Left ventricle myocardium superior (tissue), 1 donor: ENCODE measurements around the gene LRRC37A2. TPM values are rescaled to one million over a fixed set of nuclear protein-coding genes. Genes with fewer than 3 reads are reported as not detected.
"Not testable (repeated sequence)": the region's sequence is repeated elsewhere in the genome, so short reads cannot be mapped to it uniquely, and the experiment has no call there.

Experiments
- ATAC-seq: fragments of 200-7000 bp; cut with Tn5 transposase; one replicate; pipeline ENCODE4 v1.9.1; 2020; ENCODE audit warnings: mild to moderate bottlenecking, moderate library complexity
- DNase-seq: peaks from one replicate; pipeline ENCODE4 v3.0.0-alpha.2; 2020
- intact Hi-C: fragments of 100-400 bp; cut with micrococcal nuclease; formaldehyde crosslinking; loops from one replicate; pipeline ENCODE4 v1.11.0; 2022
- total RNA-seq: library from RNA; stranded (reverse); fragmentation: NEBNext Ultra II Directional; extraction: Animal tissue kit (Norgen Biotek cat#: 25700); gene quantifications from one replicate; pipeline ENCODE4 v1.2.1, GENCODE V29; 2021
- donor health status: DM: no; HTN: yes; CAD: no; lungs with severe emphysema.

Gene LRRC37A2
- total RNA-seq, 1 donor from 2014 or later, result 5.0 TPM

DNA sequence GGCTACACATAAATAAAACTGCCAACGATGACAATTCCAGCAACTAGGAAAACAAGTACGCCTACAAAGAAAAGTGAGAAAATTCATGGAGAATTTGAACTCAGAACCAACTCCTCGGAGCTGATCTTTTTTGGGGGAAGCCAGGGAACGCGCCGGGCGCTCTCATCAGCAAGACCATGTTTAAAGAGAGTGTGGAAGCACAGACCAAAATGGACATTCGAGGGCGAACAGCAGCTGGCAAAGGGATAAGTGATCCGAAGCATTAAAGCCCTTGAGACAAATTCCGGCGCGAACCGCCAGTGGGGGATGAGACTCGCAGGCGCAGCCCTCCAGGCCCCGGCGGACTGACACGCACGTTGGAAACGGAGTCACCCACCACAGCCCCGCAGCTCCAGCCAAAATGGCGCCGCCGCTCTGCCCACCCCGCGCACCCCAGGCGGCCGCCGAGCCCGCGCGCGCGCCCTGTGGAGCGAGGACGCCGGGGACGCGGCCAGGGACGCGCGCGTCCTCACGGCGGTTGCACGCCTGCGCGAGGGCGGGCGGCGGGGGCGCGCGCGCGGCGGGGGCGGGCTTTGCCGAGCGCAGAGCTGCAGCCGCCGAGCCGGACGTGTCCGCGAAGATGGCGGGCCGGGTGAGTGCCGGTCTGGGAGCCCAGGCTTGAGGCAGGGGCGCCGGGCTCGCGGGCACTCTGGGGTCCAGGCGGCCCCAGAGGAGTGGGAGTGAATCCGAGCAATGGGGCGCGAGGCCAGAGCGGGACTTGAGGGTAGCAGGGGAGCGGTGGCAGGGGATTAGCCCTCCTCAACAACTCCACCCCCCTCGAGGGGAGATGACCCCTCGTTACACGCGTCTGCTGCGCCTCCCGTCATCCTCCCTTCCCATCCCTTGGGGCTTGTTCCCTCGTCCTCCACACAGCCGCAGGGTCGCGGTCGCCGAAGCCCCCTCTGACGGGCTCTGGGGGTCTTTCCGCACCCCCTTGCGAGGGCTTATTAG is 78.2 kb downstream of the LRRC37A2 start, which contains the start of gene NSF:
Gene NSF, plus strand, starts transcription at position 513 of the 990 bp plus-strand sequence. Its CDS starts 107 bp downstream, at position 620.
- intact Hi-C loops, DNase-seq: not testable (repeated sequence)
- ATAC-seq, result peak; percentile 98

DNA sequence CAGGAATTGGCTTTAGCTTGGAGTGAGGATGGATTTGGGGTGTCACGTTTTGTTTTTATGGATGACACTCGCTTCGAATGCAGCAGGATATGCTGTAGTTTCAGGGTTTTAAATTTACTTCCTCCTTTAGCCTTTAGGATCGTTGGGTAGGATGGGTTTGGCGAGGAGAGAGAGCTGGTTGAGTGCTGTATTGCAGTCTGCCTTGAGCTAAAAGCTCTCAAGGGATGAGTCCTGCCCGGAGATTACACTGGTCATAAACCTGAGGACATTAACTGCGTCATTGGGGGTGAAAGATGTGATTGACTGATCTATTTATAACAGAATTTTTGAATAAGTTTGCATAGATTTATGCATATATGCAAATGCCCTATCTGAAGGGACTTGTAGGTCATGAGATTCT is 79.1 kb downstream of the LRRC37A2 start:
- intact Hi-C loops, DNase-seq: not testable (repeated sequence)
- peak; percentile 63 for ATAC-seq

DNA sequence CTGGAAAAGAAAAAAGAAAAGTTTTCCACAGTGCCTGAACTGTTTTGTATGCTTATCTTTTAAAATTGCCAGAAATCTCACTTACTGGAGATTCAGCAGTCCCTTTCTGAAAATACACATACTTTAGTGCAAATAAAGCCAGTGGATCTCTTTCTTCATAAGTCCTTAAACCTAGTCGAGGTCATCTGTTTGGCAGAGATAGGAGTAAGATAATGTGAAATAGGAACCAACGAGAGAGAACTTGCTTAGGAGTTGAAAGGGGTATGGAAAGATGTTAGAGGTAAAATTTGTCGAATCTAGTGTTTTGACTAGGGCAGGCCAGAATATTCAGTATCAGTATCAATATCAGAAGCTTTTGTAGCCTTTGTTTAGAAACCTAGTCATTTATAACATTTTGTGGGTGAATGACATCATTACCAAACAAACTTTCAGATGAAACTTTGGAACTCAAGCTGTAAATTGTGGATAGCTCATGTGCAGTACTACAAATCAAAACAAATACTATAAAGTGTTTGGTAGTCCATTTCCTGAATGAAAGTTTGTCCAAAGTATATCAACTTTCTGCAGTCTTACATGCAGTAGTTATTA is 86.2 kb downstream of the LRRC37A2 start:
- ATAC-seq, intact Hi-C loops, DNase-seq: not testable (repeated sequence)

DNA sequence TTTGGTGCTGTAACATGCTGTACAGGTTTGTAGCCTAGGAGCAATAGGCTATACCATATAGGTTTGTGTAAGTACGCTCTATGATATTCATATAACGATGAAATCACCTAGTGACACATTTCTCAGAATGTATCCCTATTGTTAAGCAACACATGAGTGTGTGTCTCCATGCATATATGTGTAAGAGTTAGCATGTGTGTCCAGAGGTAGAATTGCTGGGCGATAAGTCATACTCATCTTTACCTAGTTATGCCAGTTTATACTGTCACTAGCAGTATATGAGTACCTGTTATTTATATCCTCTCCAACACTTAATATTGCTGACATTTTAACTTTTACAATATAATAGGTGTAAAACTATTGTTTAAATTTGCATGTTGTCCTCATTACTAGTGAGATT is 88.5 kb downstream of the LRRC37A2 start:
- ATAC-seq, DNase-seq, intact Hi-C loops: not testable (repeated sequence)

DNA sequence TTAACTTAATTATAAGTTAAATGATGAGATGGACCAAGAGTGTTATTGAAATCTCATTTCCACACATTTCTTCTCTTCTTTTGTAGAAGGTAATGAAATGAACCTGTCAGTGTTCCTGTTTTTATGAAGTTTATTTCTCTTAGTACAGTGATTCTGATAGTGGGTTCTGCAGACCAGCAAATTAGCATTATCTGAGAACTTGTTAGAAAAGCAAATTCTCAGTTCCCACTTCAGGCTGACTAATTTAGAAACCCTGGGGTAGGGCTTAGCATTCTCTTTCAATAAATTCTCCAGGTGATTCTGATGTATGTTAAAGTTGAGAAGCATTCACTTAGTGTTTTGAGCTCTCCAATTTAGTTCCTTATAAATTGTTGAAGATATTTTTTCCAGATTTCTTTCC is 90.9 kb downstream of the LRRC37A2 start:
- intact Hi-C loops, ATAC-seq, DNase-seq: not testable (repeated sequence)

Other genes with a start within 250 kb of the LRRC37A2 start
- gene LRRC37A, start 217.3 kb upstream of the LRRC37A2 start, total RNA-seq, result 1.5 TPM
- gene ARL17B, start 150.7 kb upstream of the LRRC37A2 start, total RNA-seq, result 17.8 TPM
- gene ARL17A, start 67.2 kb downstream of the LRRC37A2 start, total RNA-seq, result 10.8 TPM
- gene NSF, start 78.2 kb downstream of the LRRC37A2 start, total RNA-seq, result 27.5 TPM